GM10248 (cell line): ENCODE measurements around the gene SLC25A23.
A peak's percentile ranks its signal among the peaks of the same experiment; 100 is the strongest.

ENCODE experiments used
- CTCF ChIA-PET: fragments of 300-600 bp; sonication (Branson Sonifier 250); formaldehyde crosslinking; extraction: SDS; loops from one replicate; lab custom pipeline; 2021; ENCODE audit warnings: antibody characterized with exemption; lab: Yijun Ruan, JAX
- POLR2A ChIA-PET: fragments of 350-650 bp; sonication (Branson Sonifier 250); formaldehyde crosslinking; extraction: SDS; loops from one replicate; lab custom pipeline; 2020; ENCODE audit warnings: antibody characterized with exemption; lab: Yijun Ruan, JAX
- DNase-seq: peaks from one replicate; pipeline ENCODE4 v3.0.0; 2012; ENCODE audit errors: extremely low spot score
- CTCF ChIP-seq: IDR thresholded peaks from 2 replicates; pipeline ENCODE4 v1.5.1; 2012; ENCODE audit warnings: mild to moderate bottlenecking, low read depth; ENCODE audit errors: extremely low read depth, missing control alignments, control extremely low read depth

The SLC25A23 gene

DNA sequence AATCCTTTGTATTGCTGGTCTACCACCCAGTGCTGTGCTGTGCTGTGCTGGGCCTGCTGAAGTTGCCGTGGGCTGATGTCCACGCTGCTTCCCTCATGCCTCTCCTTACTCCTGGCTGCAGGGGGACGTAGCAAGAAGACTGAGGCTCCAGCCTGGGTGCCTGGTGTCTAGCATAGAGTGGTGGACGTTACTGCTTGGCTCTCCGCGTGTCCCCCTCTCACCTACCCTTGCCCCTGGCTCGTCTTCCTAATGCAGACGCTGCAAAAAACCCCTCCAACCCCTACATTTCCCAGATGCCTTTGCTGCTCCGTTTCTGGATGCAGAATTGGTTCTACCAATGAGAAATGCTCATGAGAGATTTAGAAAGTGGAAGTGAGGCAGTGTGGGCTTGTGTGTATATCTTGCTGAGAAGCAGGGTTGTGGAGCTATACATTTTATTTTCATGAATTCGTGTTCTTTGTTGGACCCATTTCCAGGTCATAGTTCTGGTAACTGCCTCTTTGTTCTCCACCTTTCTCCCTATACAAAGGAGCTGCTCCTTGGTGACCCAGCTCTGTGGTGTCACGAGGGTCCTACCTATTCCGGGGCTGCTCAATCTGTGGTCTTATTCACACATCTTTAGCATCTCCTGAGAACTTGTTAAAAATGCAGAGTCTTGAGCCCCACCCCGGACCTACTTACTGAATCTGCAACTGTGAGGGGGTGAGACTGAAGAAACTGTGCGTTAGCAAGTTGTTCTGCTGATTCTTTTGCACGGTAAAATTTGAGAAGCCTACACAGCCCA, 29.9 kb upstream of the SLC25A23 start:
- ChIA-PET CTCF (interaction anchor here (0.9 to 4.4 kb wide), 8 partner anchors 7 to 374 kb away, joined by 3 to 30 read pairs (median 4); partner anchors contain the start of genes DENND1C and SLC25A23), POLR2A (no interaction called here)
- DNase-seq, result peak; percentile 79
- TF ChIP-seq CTCF, result no peak

- no peak for TF ChIP-seq CTCF
- ChIA-PET CTCF (interaction anchor here (1.2 kb wide), 1 partner anchor 18 kb away, joined by 3 read pairs; no protein-coding TSS in a partner anchor), POLR2A (no interaction called here)
- DNase-seq, result no peak
Observed at GRCh38 chr19:6484831-6485230, 25.2 kb upstream of the SLC25A23 start.

DNA sequence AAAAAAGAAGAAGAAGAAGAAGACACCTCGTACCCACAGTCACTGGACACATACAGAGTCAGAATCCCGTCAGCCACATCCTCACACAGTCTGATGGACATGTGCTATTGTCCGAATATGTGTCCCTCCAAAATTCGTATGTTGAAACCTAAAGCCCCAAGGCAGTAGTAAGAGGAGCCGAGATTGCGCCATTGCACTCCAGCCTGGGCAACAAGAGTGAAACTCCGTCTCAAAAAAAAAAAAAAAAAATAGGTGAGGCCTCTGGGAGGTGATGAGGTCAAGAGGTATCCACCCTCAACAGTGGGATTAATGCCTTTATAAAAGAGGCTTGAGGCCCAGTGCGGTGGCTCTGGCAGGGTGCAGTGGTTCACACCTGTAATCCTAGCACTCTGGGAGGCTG, 24.6 kb upstream of the SLC25A23 start:
- DNase-seq, result no peak
- ChIA-PET CTCF (interaction anchor here (1.2 to 4.7 kb wide), 2 partner anchors 15 to 17 kb away, joined by 3 to 33 read pairs; no protein-coding TSS in a partner anchor), POLR2A (no interaction called here)
- TF ChIP-seq CTCF, result no peak

- ChIA-PET CTCF (interaction anchor here (1.2 to 4.7 kb wide), 3 partner anchors 8 to 299 kb away, joined by 3 to 33 read pairs (median 30); no protein-coding TSS in a partner anchor), POLR2A (no interaction called here)
- no peak for TF ChIP-seq CTCF
- no peak for DNase-seq
Observed at GRCh38 chr19:6483235-6483634, 23.6 kb upstream of the SLC25A23 start.

- DNase-seq, result no peak
- POLR2A ChIA-PET, result no interaction called here
- CTCF ChIA-PET, result interaction anchor here (0.8 to 4.7 kb wide), 10 partner anchors 9 to 377 kb away, joined by 3 to 33 read pairs (median 4); partner anchors contain the start of gene SLC25A23
- no peak for TF ChIP-seq CTCF
Observed at GRCh38 chr19:6482343-6482686, 22.7 kb upstream of the SLC25A23 start.

- peak; percentile 88 for TF ChIP-seq CTCF
- CTCF ChIA-PET, result interaction anchor here (0.6 to 4.7 kb wide), 28 partner anchors 9 to 382 kb away, joined by 3 to 33 read pairs (median 4); partner anchors contain the start of genes CRB3, GPR108, SLC25A23 and TUBB4A
- peak; percentile 80 for DNase-seq
- POLR2A ChIA-PET, result interaction anchor here (0.5 to 1.0 kb wide), 2 partner anchors 31 to 57 kb away, joined by 3 to 4 read pairs; partner anchors contain the start of gene KHSRP
Observed at GRCh38 chr19:6481541-6482342, 22.1 kb upstream of the SLC25A23 start, which contains the start of gene DENND1C. TSS of gene DENND1C (minus strand) at chr19:6481787. CDS start at chr19:6481695, 92 bp downstream.
